Thoracic aorta (tissue), 2 donors: ENCODE results near the gene BFSP1. TPM values are rescaled to one million over a fixed set of nuclear protein-coding genes. Genes with fewer than 3 reads are reported as not detected.
A peak's percentile ranks its signal among the peaks of the same experiment; 100 is the strongest.

ENCODE experiments used
- ATAC-seq: fragments of 150-250 bp; one replicate; pipeline ENCODE4 v1.8.0; 2017; ENCODE audit warnings: low read depth; ENCODE audit not compliant: insufficient number of reproducible peaks, low FRiP score
- DNase-seq: peaks from one replicate; pipeline ENCODE4 v3.0.0-alpha.2; 2020; ENCODE audit warnings: low spot score
- H3K27ac ChIP-seq, 2 donors: fragments of 200-600 bp; sonication (generic); 1 replicate in 1 of 2; 2 replicates in 1 of 2; pipeline ENCODE4 v1.5.1; 2016; ENCODE audit warnings: mild to moderate bottlenecking in 2 of 2, moderate library complexity in 2 of 2
- H3K27me3 ChIP-seq: fragments of 200-600 bp; sonication (generic); replicated peaks from 2 replicates; pipeline ENCODE4 v1.6.0; 2016; ENCODE audit warnings: mild to moderate bottlenecking; ENCODE audit not compliant: insufficient read depth
- H3K36me3 ChIP-seq: fragments of 200-600 bp; sonication (generic); one replicate; pipeline ENCODE4 v1.5.1; 2016
- H3K4me1 ChIP-seq, 2 donors: fragments of 200-600 bp; sonication (generic); 1 replicate in 1 of 2; 2 replicates in 1 of 2; pipeline versions ENCODE4 v1.5.1 to v1.6.0; 2016; ENCODE audit warnings: low read depth in 2 of 2, mild to moderate bottlenecking in 1 of 2; ENCODE audit not compliant: control insufficient read depth in 1 of 2
- H3K4me3 ChIP-seq: fragments of 200-600 bp; sonication (generic); 2 replicates; pipeline ENCODE4 v1.5.1; 2016; ENCODE audit warnings: mild to moderate bottlenecking
- H3K9me3 ChIP-seq: fragments of 200-600 bp; sonication (generic); 2 replicates; pipeline ENCODE4 v1.5.1; 2016
- total RNA-seq, 2 donors: library from RNA; depleted of rRNA; stranded (reverse); fragments of >200 nt; gene quantifications; one replicate each; pipeline versions ENCODE4 v1.1.0 to v1.2.3, GENCODE V29; 2016
- TF ChIP-seq, protein P1 (sequence below): fragments of 200-600 bp; sonication (generic); IDR thresholded peaks from one replicate; pipeline ENCODE4 v1.5.1; 2019; ENCODE audit warnings: antibody characterized with exemption

Gene BFSP1
- total RNA-seq, 2 donors from 2014 or later, result 2.4 to 3.0 TPM

DNA sequence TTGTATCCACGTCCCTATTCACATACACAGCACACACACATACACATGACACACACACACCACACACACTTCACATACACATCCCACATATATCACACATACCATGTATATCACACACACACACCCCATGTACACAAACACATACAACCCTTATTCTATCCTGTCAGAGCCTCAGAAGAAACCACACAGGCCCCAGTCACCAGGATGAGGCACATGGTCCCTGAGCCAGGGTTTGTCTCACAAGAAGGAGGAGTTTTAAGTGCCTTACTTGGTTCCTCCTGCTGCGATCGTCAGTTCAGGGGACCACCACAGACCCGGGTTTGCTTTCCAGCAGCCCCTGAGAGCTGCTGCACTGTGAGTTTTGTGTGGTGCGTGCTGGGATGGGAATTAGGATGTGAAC lies 23.6 kb downstream of the BFSP1 start:
- no peak overlapping the region for H3K4me3 ChIP-seq
- peaks cover 4 to 12% of the 10 kb centered on the region in 2 donors for H3K4me1 ChIP-seq
- ATAC-seq, result no peak
- no peaks in the 10 kb centered on the region for H3K36me3 ChIP-seq
- no peak for DNase-seq
- TF ChIP-seq, protein P1, sequence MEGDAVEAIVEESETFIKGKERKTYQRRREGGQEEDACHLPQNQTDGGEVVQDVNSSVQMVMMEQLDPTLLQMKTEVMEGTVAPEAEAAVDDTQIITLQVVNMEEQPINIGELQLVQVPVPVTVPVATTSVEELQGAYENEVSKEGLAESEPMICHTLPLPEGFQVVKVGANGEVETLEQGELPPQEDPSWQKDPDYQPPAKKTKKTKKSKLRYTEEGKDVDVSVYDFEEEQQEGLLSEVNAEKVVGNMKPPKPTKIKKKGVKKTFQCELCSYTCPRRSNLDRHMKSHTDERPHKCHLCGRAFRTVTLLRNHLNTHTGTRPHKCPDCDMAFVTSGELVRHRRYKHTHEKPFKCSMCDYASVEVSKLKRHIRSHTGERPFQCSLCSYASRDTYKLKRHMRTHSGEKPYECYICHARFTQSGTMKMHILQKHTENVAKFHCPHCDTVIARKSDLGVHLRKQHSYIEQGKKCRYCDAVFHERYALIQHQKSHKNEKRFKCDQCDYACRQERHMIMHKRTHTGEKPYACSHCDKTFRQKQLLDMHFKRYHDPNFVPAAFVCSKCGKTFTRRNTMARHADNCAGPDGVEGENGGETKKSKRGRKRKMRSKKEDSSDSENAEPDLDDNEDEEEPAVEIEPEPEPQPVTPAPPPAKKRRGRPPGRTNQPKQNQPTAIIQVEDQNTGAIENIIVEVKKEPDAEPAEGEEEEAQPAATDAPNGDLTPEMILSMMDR, result no peak
- no peaks in the 10 kb centered on the region for H3K27me3 ChIP-seq
- H3K27ac ChIP-seq, result no peak overlapping the region
- no peaks in the 10 kb centered on the region for H3K9me3 ChIP-seq

DNA sequence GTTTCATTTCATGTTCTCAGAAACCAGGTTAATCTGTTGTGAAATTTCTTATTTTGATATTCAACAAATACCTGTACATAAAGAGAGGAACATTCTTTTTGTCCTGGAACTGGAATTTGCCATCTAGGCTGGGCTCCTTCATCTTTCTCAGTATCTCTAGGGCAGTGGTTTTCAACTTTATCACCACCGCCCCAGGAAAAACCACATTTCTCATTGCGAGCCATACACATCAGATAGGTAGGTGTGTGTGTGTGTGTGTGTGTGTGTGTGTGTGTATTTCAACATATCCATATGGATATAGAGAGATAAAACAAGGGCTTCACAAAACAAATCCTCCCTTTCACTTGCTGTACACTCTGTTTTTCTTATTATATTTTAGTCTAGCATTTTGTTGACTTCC lies 24.1 kb downstream of the BFSP1 start:
- DNase-seq (no peak), ATAC-seq (no peak)
- no peaks in the 10 kb centered on the region for H3K9me3 ChIP-seq
- no peak overlapping the region for H3K27ac ChIP-seq
- no peaks in the 10 kb centered on the region for H3K36me3 ChIP-seq
- TF ChIP-seq, protein P1, result no peak
- H3K4me1 ChIP-seq, result peaks cover 4 to 12% of the 10 kb centered on the region in 2 donors
- H3K27me3 ChIP-seq, result no peaks in the 10 kb centered on the region
- no peak overlapping the region for H3K4me3 ChIP-seq

DNA sequence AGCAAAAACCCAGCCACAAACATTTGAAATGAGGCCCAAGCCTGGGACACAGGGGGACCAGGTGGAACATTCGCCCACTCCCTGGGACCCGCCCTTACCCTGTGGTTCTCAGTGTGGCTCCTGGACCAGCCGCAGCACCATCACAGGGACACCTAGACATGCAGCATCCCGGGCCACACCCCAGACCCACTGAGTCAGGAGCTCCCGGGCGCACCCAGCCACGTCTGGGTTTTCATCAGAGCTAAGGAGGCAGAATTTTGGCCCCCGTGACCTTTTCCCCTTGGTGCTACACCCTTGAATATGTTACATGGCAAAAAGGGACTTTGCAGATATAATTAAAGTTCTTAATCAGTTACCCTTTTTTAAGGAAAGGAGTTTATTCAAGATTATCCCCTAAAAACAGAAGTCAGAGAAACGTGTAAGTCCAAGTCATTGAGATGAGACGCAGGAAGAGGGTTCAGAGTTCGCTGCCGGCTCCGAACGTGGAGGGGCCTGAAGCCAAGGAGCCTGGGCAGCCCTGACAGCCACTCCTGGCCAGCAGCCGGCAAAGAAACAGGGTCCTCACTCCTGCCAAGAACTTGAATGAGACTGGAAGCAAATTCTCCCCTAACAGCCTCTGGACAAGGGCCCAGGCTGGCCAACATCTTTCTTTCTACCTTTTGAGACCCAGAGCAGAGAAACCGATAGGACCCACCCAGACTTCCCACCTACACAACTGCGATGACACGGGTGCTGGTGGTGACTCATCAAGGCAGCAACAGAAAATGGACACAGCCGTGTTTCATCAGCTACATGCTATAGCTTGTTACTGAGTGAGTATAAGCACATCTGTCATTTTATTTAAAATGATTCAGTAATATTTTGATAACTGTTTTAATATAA lies 25.3 kb downstream of the BFSP1 start:
- TF ChIP-seq, protein P1, result no peak
- H3K4me3 ChIP-seq, result peak overlapping the region; percentile 71

DNA sequence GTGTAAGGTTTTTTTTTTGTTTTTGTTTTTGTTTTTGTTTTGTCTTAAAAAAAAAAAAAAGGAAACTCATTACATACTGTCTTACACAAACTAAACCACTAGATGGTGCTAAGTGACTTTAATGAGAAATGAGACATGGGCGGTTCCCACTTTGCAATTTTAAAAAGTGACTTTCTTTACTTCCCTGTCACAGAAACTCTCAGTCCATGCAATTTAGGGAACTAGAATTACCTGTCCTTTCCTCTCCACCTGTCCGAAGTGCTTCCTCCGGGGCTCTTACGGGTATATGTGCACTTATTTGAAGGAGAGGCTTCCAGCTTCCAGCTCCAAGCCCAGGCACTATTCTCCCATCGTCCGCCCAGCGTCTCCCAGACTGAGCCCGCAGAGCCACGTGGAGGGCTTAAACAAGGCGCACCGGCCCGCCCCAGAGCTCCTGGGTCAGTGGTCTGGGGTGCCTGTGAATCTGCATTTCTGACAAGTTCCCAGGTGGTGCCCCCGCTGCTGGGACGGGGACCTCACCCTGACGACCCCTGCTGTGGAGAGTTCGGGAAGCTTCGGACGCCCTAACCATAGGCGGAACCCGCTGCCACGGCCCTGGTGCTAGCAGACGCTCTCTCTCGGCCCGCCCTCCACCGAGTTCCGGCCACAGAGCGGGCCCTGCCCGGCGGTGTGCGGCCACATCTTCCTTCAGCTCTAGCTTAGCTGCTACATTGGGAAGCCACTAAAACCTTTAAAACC lies 26.1 kb downstream of the BFSP1 start:
- TF ChIP-seq, protein P1, result peak; percentile 74
- ATAC-seq (peak; percentile 52), DNase-seq (no peak)
- no peak overlapping the region for H3K27ac ChIP-seq
- no peaks in the 10 kb centered on the region for H3K9me3 ChIP-seq
- H3K36me3 ChIP-seq, result no peaks in the 10 kb centered on the region
- H3K4me3 ChIP-seq, result peak overlapping the region; percentile 71
- no peaks in the 10 kb centered on the region for H3K27me3 ChIP-seq
- peaks cover 4 to 12% of the 10 kb centered on the region in 2 donors for H3K4me1 ChIP-seq

More for the DNA sequence above, 25.3 kb downstream of the BFSP1 start:
- Histone ChIP-seq H3K36me3 (no peaks in the 10 kb centered on the region), H3K9me3 (no peaks in the 10 kb centered on the region), H3K27ac (no peak overlapping the region), H3K4me1 (peaks cover 4 to 12% of the 10 kb centered on the region in 2 donors), H3K27me3 (no peaks in the 10 kb centered on the region)
- ATAC-seq (no peak), DNase-seq (no peak)
